Keratinocyte (primary cell): ENCODE data around the gene GBP3. TPM values are rescaled to one million over a fixed set of nuclear protein-coding genes. Genes with fewer than 3 reads are reported as not detected.

Experiments
- DNase-seq: peaks from one replicate; pipeline ENCODE4 v3.0.0-alpha.2; 2011; ENCODE audit warnings: low read depth, missing footprints, low spot score
- FAIRE-seq: peaks from 2 replicates; lab custom pipeline; 2011; peaks lifted over from hg19 to GRCh38; lab: Jason Lieb, UNC
- H2AFZ ChIP-seq: 2 replicates; pipeline ENCODE4 v1.6.0; 2012; ENCODE audit warnings: low read length, control low read depth, inconsistent platforms; ENCODE audit not compliant: control insufficient read depth
- H3K27ac ChIP-seq: 2 replicates; pipeline ENCODE4 v1.5.1; 2011; ENCODE audit warnings: low read length; ENCODE audit not compliant: control insufficient read depth, insufficient read depth
- H3K27me3 ChIP-seq: 3 replicates; pipeline ENCODE4 v1.6.0; 2011; ENCODE audit warnings: low read length; ENCODE audit not compliant: control insufficient read depth, insufficient read depth; ENCODE audit errors: extremely low read depth
- H3K36me3 ChIP-seq, 2 experiments: 2 replicates in 1 of 2; 3 replicates in 1 of 2; pipeline ENCODE4 v1.5.1; 2011; ENCODE audit warnings: low read length in 2 of 2, mild to moderate bottlenecking in 1 of 2; ENCODE audit not compliant: control insufficient read depth in 2 of 2, insufficient read depth in 2 of 2; ENCODE audit errors: extremely low read depth in 1 of 2
- H3K4me1 ChIP-seq: 3 replicates; pipeline ENCODE4 v1.5.1; 2011; ENCODE audit warnings: low read length; ENCODE audit not compliant: control insufficient read depth, insufficient read depth; ENCODE audit errors: extremely low read depth
- H3K4me2 ChIP-seq: 3 replicates; pipeline ENCODE4 v1.6.0; 2011; ENCODE audit warnings: low read depth, low read length; ENCODE audit not compliant: control insufficient read depth, insufficient read depth; ENCODE audit errors: extremely low read depth
- H3K4me3 ChIP-seq, 3 experiments: fragments of 200-600 bp in 1 of 3; sonication (generic) in 1 of 3; 2 replicates in 2 of 3; 3 replicates in 1 of 3; pipeline ENCODE4 v1.5.1; 2011 to 2016; ENCODE audit warnings: low read length in 3 of 3, mild to moderate bottlenecking in 3 of 3, control low read depth in 2 of 3, inconsistent platforms in 1 of 3, low read depth in 1 of 3, mixed read lengths in 1 of 3, mixed run types in 1 of 3, moderate library complexity in 1 of 3; ENCODE audit not compliant: control insufficient read depth in 2 of 3, insufficient read depth in 2 of 3; ENCODE audit errors: extremely low read depth in 1 of 3
- H3K79me2 ChIP-seq: 2 replicates; pipeline ENCODE4 v1.6.0; 2012; ENCODE audit warnings: low read length; ENCODE audit not compliant: control insufficient read depth, insufficient read depth
- H3K9ac ChIP-seq: 3 replicates; pipeline ENCODE4 v1.6.0; 2011; ENCODE audit warnings: low read length; ENCODE audit not compliant: control insufficient read depth, insufficient read depth; ENCODE audit errors: extremely low read depth
- H3K9me1 ChIP-seq: 3 replicates; pipeline ENCODE4 v1.6.0; 2011; ENCODE audit warnings: low read length; ENCODE audit not compliant: control insufficient read depth, insufficient read depth; ENCODE audit errors: extremely low read depth
- H3K9me3 ChIP-seq: 2 replicates; pipeline ENCODE4 v1.5.1; 2012; ENCODE audit warnings: low read depth, low read length; ENCODE audit not compliant: control insufficient read depth
- H4K20me1 ChIP-seq: 3 replicates; pipeline ENCODE4 v1.6.0; 2011; ENCODE audit warnings: low read length; ENCODE audit not compliant: control insufficient read depth, insufficient read depth; ENCODE audit errors: extremely low read depth
- CTCF ChIP-seq, 3 experiments: IDR thresholded peaks in 1 of 3; conservative IDR thresholded peaks in 1 of 3; optimal IDR thresholded peaks in 1 of 3; 2 replicates in 2 of 3; 3 replicates in 1 of 3; pipeline versions ENCODE3 to v1.5.1; 2011; ENCODE audit warnings: low read length in 3 of 3, mild to moderate bottlenecking in 3 of 3, moderate library complexity in 2 of 3, control low read depth in 1 of 3, inconsistent platforms in 1 of 3; ENCODE audit not compliant: insufficient read depth in 2 of 3; ENCODE audit errors: extremely low read depth in 1 of 3
- EZH2 ChIP-seq: IDR thresholded peaks from one replicate; pipeline ENCODE4 v1.6.1; 2012; ENCODE audit warnings: inconsistent platforms, mild to moderate bottlenecking, low read length, moderate library complexity
- dilution Hi-C: fragments of 300-500 bp; cut with MboI; formaldehyde crosslinking; loops from one replicate; pipeline ENCODE4 v1.7.0; 2020; ENCODE audit warnings: low sequenced_read_pairs; ENCODE audit not compliant: extremely low pct_ligation_motif_present
- polyA plus RNA-seq, 5 experiments: library from polyadenylated mRNA; depleted of rRNA in 3 of 5; stranded (reverse) in 3 of 5; stranded (forward) in 1 of 5; unstranded in 1 of 5; fragments of >200 nt; gene quantifications; 1 replicate in 1 of 5; 2 replicates in 3 of 5; 3 replicates in 1 of 5; pipeline versions ENCODE4 v1.2.1 to v1.2.3, GENCODE V29; 2011 to 2012; ENCODE audit warnings: missing spikeins in 2 of 5, low read depth in 1 of 5, low replicate concordance in 1 of 5

The GBP3 gene
- polyA plus RNA-seq, 1 donor (not counting 4 experiments of a cell fraction or from before 2014, with no cell fraction given): 42.6 TPM

GRCh38 chr1:88985032-88985431 is 37.6 kb downstream of the GBP3 start:
- DNase-seq (peak; percentile 75), FAIRE-seq (peak; percentile 81)
- H4K20me1 ChIP-seq: no peaks in the 10 kb centered on the region
- peak overlapping the region; percentile 79 for H3K4me2 ChIP-seq
- peaks cover 50% of the 10 kb centered on the region for H3K79me2 ChIP-seq
- peak overlapping the region in 1 of 3 experiments; percentile 23 for H3K4me3 ChIP-seq
- peak overlapping the region; percentile 92 for H3K27ac ChIP-seq
- no peaks in the 10 kb centered on the region for H3K9me1 ChIP-seq
- peaks cover 4 to 11% of the 10 kb centered on the region in 2 experiments for H3K36me3 ChIP-seq
- TF ChIP-seq CTCF (optimal IDR thresholded peaks at IDR 0.05 in 1 of 3, IDR thresholded peaks at IDR 0.05 in 1 of 3, conservative IDR thresholded peaks at IDR 0.05 in 1 of 3; ENCODE audit: extremely low read depth in 1 of 3, insufficient read depth in 2 of 3, low read length in 3 of 3) (no peak), EZH2 (no peak)
- peak overlapping the region; percentile 61 for H3K9ac ChIP-seq
- H3K27me3 ChIP-seq: no peaks in the 10 kb centered on the region
- H2AFZ ChIP-seq: no peak overlapping the region
- dilution Hi-C loops: no loop called here
- H3K9me3 ChIP-seq: no peaks in the 10 kb centered on the region
- H3K4me1 ChIP-seq: peaks cover 28% of the 10 kb centered on the region

GRCh38 chr1:88984569-88984968 is 38.1 kb downstream of the GBP3 start:
- H3K9me1 ChIP-seq: no peaks in the 10 kb centered on the region
- H3K4me2 ChIP-seq: peak overlapping the region; percentile 79
- peaks cover 48% of the 10 kb centered on the region for H3K79me2 ChIP-seq
- H3K27ac ChIP-seq: peak overlapping the region; percentile 92
- no peaks in the 10 kb centered on the region for H4K20me1 ChIP-seq
- DNase-seq: no peak
- no peak overlapping the region for H2AFZ ChIP-seq
- H3K4me1 ChIP-seq: peaks cover 25% of the 10 kb centered on the region
- H3K9me3 ChIP-seq: no peaks in the 10 kb centered on the region
- H3K36me3 ChIP-seq: peaks cover 4 to 9% of the 10 kb centered on the region in 2 experiments
- H3K27me3 ChIP-seq: no peaks in the 10 kb centered on the region
- dilution Hi-C loops: no loop called here
- H3K4me3 ChIP-seq: peak overlapping the region in 1 of 3 experiments; percentile 35
- FAIRE-seq: no peak
- TF ChIP-seq EZH2 (no peak), CTCF (optimal IDR thresholded peaks at IDR 0.05 in 1 of 3, IDR thresholded peaks at IDR 0.05 in 1 of 3, conservative IDR thresholded peaks at IDR 0.05 in 1 of 3; ENCODE audit: extremely low read depth in 1 of 3, insufficient read depth in 2 of 3, low read length in 3 of 3) (no peak)
- peak overlapping the region; percentile 22 for H3K9ac ChIP-seq
